ENCODE data around the gene TSPAN18. TPM values are rescaled to one million over a fixed set of nuclear protein-coding genes. Genes with fewer than 3 reads are reported as not detected.

TSPAN18 gene
- total RNA-seq, 2 experiments from 2014 or later, result 0.85 to 0.92 TPM

DNA sequence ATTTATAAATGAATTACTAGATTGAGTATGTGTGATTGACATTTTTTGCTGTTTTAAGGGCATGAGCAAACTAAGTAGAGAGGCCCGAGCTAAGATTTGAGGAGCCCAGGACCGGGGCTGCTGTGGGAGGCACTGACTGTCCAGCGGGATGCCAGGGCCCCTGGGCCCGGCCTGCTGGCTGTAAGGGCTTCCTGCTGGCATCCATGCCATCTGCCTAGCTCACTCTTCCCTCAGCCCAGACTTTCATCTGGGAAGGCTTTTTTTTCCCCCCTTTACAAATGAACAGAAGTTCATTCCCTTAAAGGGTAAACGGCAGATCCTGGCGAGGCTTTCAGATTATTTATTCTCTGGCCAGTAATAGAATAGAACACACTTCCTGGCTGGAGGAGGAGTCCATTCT, 239.9 kb downstream of the TSPAN18 start:
- H3K27ac Mint-ChIP-seq, result no peak overlapping the region
- H3K36me3 Mint-ChIP-seq (ENCODE audit: low read depth), result no peaks in the 10 kb centered on the region
- intact Hi-C loops (cut with micrococcal nuclease), result no loop called here
- no peak for ATAC-seq
- CTCF ChIA-PET, result interaction anchor here (3.2 kb wide), 1 partner anchor 30 kb away, joined by 17 read pairs; no protein-coding TSS in a partner anchor
- no peaks in the 10 kb centered on the region for H3K27me3 Mint-ChIP-seq
- no peaks in the 10 kb centered on the region for H3K9me3 Mint-ChIP-seq
- DNase-seq, result no peak
- H3K4me1 Mint-ChIP-seq (ENCODE audit: low read depth), result no peaks in the 10 kb centered on the region
- POLR2A ChIA-PET, result no interaction called here
- TF ChIP-seq, protein P1, sequence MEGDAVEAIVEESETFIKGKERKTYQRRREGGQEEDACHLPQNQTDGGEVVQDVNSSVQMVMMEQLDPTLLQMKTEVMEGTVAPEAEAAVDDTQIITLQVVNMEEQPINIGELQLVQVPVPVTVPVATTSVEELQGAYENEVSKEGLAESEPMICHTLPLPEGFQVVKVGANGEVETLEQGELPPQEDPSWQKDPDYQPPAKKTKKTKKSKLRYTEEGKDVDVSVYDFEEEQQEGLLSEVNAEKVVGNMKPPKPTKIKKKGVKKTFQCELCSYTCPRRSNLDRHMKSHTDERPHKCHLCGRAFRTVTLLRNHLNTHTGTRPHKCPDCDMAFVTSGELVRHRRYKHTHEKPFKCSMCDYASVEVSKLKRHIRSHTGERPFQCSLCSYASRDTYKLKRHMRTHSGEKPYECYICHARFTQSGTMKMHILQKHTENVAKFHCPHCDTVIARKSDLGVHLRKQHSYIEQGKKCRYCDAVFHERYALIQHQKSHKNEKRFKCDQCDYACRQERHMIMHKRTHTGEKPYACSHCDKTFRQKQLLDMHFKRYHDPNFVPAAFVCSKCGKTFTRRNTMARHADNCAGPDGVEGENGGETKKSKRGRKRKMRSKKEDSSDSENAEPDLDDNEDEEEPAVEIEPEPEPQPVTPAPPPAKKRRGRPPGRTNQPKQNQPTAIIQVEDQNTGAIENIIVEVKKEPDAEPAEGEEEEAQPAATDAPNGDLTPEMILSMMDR (IDR thresholded peaks at IDR 0.05), result no peak
- no peak overlapping the region for H3K4me3 Mint-ChIP-seq

- Mint-ChIP-seq H3K36me3 (ENCODE audit: low read depth) (no peaks in the 10 kb centered on the region), H3K27me3 (no peaks in the 10 kb centered on the region), H3K27ac (no peak overlapping the region), H3K4me3 (no peak overlapping the region), H3K4me1 (ENCODE audit: low read depth) (no peaks in the 10 kb centered on the region), H3K9me3 (no peaks in the 10 kb centered on the region)
- TF ChIP-seq, protein P1 (IDR thresholded peaks at IDR 0.05), result no peak
- intact Hi-C loops (cut with micrococcal nuclease), result no loop called here
- CTCF ChIA-PET, result interaction anchor here (1.5 to 1.8 kb wide), 2 partner anchors 10 to 57 kb away, joined by 3 to 6 read pairs; no protein-coding TSS in a partner anchor
- POLR2A ChIA-PET, result no interaction called here
- DNase-seq (no peak), ATAC-seq (no peak)
Observed at GRCh38 chr11:44967930-44968496, 241.3 kb downstream of the TSPAN18 start.

GRCh38 chr11:44968510-44968909, 241.7 kb downstream of the TSPAN18 start:
- no peaks in the 10 kb centered on the region for H3K36me3 Mint-ChIP-seq (ENCODE audit: low read depth)
- intact Hi-C loops (cut with micrococcal nuclease), result no loop called here
- no peaks in the 10 kb centered on the region for H3K4me1 Mint-ChIP-seq (ENCODE audit: low read depth)
- no peak for ATAC-seq
- ChIA-PET POLR2A (no interaction called here), CTCF (interaction anchor here (1.2 to 1.8 kb wide), 3 partner anchors 9 to 57 kb away, joined by 3 to 6 read pairs (median 3); no protein-coding TSS in a partner anchor)
- no peak overlapping the region for H3K4me3 Mint-ChIP-seq
- no peaks in the 10 kb centered on the region for H3K9me3 Mint-ChIP-seq
- H3K27me3 Mint-ChIP-seq, result no peaks in the 10 kb centered on the region
- no peak for DNase-seq
- TF ChIP-seq, protein P1 (IDR thresholded peaks at IDR 0.05), result no peak
- no peak overlapping the region for H3K27ac Mint-ChIP-seq

DNA sequence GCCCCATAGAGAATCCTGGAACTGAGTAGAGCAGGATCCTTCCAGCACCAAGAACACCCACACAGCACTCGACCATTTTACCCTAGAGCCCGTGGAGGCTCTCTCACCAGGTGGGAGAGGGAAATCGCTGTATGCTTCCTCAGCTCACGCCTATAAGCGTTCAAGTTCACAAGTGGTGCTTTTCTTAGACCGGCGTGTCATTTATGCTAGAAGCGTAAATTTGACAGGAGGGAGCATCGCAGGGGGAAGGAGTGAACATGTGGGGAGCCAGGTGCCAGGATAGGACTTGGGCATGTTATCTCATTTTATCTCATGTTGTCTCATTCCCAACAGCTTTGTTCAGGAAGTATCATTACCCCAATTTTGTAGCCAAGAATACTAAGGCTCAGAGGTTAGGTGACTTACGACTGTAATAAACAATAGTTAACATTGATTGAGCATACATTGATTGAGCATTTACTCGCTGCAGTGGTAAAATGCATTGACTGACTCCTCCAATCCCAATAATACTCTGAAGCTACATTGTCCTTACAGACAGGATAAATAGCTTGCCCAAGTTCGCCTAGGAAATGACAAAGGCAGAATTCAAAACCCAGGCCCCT, 243.0 kb downstream of the TSPAN18 start:
- DNase-seq, result no peak
- ChIA-PET CTCF (interaction anchor here (1.2 to 1.8 kb wide), 4 partner anchors 8 to 141 kb away, joined by 3 to 6 read pairs (median 4); no protein-coding TSS in a partner anchor), POLR2A (no interaction called here)
- no peak overlapping the region for H3K27ac Mint-ChIP-seq
- intact Hi-C loops (cut with micrococcal nuclease), result no loop called here
- H3K9me3 Mint-ChIP-seq, result no peaks in the 10 kb centered on the region
- no peaks in the 10 kb centered on the region for H3K36me3 Mint-ChIP-seq (ENCODE audit: low read depth)
- no peak for ATAC-seq
- H3K4me3 Mint-ChIP-seq, result no peak overlapping the region
- no peaks in the 10 kb centered on the region for H3K27me3 Mint-ChIP-seq
- TF ChIP-seq, protein P1 (IDR thresholded peaks at IDR 0.05), result no peak
- H3K4me1 Mint-ChIP-seq (ENCODE audit: low read depth), result no peaks in the 10 kb centered on the region

DNA sequence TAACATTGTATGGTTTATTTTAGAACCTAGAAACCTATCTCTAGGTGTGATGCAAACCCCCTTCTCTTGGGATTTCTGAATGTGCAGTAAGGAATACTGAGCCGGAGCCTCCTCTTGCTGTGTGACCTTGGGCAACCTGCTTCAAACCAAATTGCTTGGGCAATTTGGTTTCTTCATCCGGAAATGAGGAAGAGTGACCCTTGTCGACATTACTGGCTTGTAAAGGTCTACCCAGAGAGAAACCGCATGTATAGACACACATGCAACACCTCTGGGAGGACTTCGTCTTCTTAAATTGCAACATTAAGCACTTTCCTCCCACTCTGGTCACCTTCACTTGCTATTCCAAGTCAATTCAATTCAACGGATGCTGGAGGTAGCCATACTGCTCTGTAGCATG, 243.5 kb downstream of the TSPAN18 start:
- no peak for DNase-seq
- Mint-ChIP-seq H3K4me1 (ENCODE audit: low read depth) (no peaks in the 10 kb centered on the region), H3K4me3 (no peak overlapping the region), H3K36me3 (ENCODE audit: low read depth) (no peaks in the 10 kb centered on the region), H3K27ac (no peak overlapping the region), H3K27me3 (no peaks in the 10 kb centered on the region), H3K9me3 (no peaks in the 10 kb centered on the region)
- intact Hi-C loops (cut with micrococcal nuclease), result no loop called here
- ChIA-PET CTCF (interaction anchor here (1.0 to 1.5 kb wide), 2 partner anchors 34 to 135 kb away, joined by 3 to 4 read pairs; no protein-coding TSS in a partner anchor), POLR2A (no interaction called here)
- TF ChIP-seq, protein P1 (IDR thresholded peaks at IDR 0.05), result no peak
- ATAC-seq, result no peak

Data from activated CD8-positive, alpha-beta T cell treated with anti-CD3 and anti-CD28 coated beads for 36 hours (primary cell).